Nephron progenitor cell (in vitro differentiated cells): Measurements from ENCODE around the gene PPP1R1A.

ENCODE experiments used
- DNase-seq: peaks from one replicate; pipeline ENCODE4 v3.0.0; 2021
- H3K27ac Mint-ChIP-seq: 2 replicates; pipeline ENCODE4 v1.8.0; 2021; ENCODE audit warnings: mild to moderate bottlenecking, moderate library complexity, mixed read lengths
- H3K27me3 Mint-ChIP-seq: 2 replicates; pipeline ENCODE4 v1.8.0; 2021; ENCODE audit warnings: mild to moderate bottlenecking, low read depth, mixed read lengths; ENCODE audit not compliant: poor library complexity
- H3K36me3 Mint-ChIP-seq: 2 replicates; pipeline ENCODE4 v1.8.0; 2021; ENCODE audit warnings: low read depth, mixed read lengths
- H3K4me1 Mint-ChIP-seq: 2 replicates; pipeline ENCODE4 v1.8.0; 2021; ENCODE audit warnings: mixed read lengths
- H3K4me3 Mint-ChIP-seq: 2 replicates; pipeline ENCODE4 v1.8.0; 2021; ENCODE audit warnings: mild to moderate bottlenecking, moderate library complexity, mixed read lengths
- H3K9me3 Mint-ChIP-seq: 2 replicates; pipeline ENCODE4 v1.8.0; 2021; ENCODE audit warnings: mild to moderate bottlenecking, moderate library complexity, mixed read lengths
- CTCF ChIP-seq: fragments of 200-600 bp; sonication (generic); IDR thresholded peaks from 2 replicates; pipeline ENCODE4 v1.5.0; 2021; ENCODE audit warnings: antibody characterized with exemption

Gene PPP1R1A

GRCh38 chr12:54579258-54579657 is 9.2 kb downstream of the PPP1R1A start:
- Mint-ChIP-seq H3K36me3 (no peaks in the 10 kb centered on the region), H3K27ac (no peak overlapping the region), H3K4me1 (peaks cover 47% of the 10 kb centered on the region), H3K27me3 (peaks cover 37% of the 10 kb centered on the region), H3K4me3 (no peak overlapping the region), H3K9me3 (no peaks in the 10 kb centered on the region)
- DNase-seq = no peak
- no peak for TF ChIP-seq CTCF

- no peak for TF ChIP-seq CTCF
- Mint-ChIP-seq H3K4me3 (no peak overlapping the region), H3K4me1 (peaks cover 42% of the 10 kb centered on the region), H3K36me3 (no peaks in the 10 kb centered on the region), H3K9me3 (no peaks in the 10 kb centered on the region), H3K27me3 (peaks cover 35% of the 10 kb centered on the region), H3K27ac (no peak overlapping the region)
- DNase-seq = no peak
These were observed 9.7 kb downstream of the PPP1R1A start for GRCh38 chr12:54578778-54579177.

- Mint-ChIP-seq H3K9me3 (no peaks in the 10 kb centered on the region), H3K27me3 (peaks cover 24% of the 10 kb centered on the region), H3K27ac (no peak overlapping the region)
These were observed 15.6 kb downstream of the PPP1R1A start for GRCh38 chr12:54572881-54573280.

DNA sequence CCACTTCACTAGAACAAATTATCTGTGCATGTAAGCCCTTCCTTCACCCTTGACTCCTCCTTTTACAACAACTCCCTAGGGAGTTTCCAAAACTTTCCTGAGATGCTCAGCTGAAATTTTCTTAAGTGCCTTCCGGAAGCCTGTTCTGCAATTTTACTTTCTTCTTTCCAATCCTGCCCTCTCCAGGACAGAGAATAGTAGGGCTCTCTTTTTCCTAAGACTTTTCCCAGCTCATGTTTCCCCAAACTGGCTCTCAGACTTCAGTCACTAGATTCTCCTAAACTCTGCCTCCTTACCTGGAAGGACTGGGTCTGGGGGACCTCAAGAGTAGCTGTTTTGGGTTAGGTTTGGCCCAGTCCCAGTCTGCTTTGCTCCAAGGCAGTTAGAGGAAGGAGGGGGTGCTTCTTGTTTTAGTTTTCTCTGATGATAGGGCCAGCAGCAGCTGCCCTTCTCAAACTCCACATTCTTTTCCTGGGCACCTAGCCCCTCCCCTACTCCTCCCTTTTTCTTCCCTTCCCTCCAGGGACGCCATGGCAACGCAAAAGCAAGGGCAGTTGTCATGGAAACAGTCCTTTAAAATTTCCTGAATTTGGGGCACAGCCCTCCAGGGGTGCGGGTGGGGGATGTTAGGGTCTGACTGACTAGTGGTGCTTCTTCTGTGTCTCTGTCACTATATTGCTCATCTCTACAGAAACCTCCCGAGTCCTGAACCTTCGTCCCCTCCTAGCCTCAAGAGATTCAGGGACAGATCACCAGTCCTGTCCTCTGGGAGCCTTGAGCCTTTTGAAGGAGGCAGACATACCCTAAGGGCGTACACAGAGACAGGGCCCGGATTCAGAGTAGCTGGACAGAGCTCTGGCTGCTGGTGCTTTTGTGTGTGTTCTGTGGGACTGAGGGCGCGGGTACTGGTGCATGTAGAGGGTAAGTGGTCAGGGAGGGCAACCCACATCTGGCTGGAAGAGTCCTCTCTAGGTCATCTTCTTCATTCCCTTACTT is 17.0 kb downstream of the PPP1R1A start:
- no peak overlapping the region for H3K4me3 Mint-ChIP-seq
- H3K36me3 Mint-ChIP-seq = no peaks in the 10 kb centered on the region
- peaks cover 19% of the 10 kb centered on the region for H3K27me3 Mint-ChIP-seq
- no peak for TF ChIP-seq CTCF
- H3K27ac Mint-ChIP-seq = peak overlapping the region; percentile 23
- no peak for DNase-seq
- peaks cover 41% of the 10 kb centered on the region for H3K4me1 Mint-ChIP-seq
- H3K9me3 Mint-ChIP-seq = no peaks in the 10 kb centered on the region

More at GRCh38 chr12:54572881-54573280, 15.6 kb downstream of the PPP1R1A start:
- DNase-seq = no peak
- Mint-ChIP-seq H3K4me1 (peaks cover 36% of the 10 kb centered on the region), H3K4me3 (no peak overlapping the region), H3K36me3 (no peaks in the 10 kb centered on the region)
- TF ChIP-seq CTCF = no peak

DNA sequence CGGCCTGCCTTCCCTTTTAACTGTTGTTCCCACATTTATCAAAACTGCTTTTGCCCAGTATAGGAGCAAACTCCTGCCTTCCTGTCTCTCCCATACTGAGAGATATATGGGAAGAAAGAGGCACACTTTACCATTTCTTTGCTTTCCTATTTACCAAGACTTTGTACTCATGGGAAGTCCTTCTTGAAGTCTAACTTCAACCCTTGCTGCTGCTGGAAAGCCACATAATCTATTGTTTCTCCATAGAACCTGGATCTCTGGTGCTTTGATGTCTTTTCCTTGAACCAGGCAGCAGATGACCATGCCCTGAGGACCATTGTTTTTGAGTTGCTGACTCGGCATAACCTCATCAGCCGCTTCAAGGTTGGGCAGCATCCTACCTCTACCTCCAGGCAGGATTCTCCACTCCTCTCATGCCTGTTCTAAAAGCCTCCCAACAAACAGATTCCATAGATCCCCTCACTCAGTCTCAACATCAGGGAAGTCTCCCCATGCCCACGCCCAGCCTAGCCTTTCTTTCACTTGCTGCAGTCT is 18.4 kb downstream of the PPP1R1A start:
- TF ChIP-seq CTCF = no peak
- Mint-ChIP-seq H3K9me3 (no peaks in the 10 kb centered on the region), H3K4me3 (no peak overlapping the region), H3K4me1 (peaks cover 55% of the 10 kb centered on the region), H3K36me3 (no peaks in the 10 kb centered on the region), H3K27me3 (peaks cover 13% of the 10 kb centered on the region), H3K27ac (peak overlapping the region; percentile 41)
- DNase-seq = no peak
